HepG2 (cell line): ENCODE data around the gene TMCC2. TPM values are rescaled to one million over a fixed set of nuclear protein-coding genes. Genes with fewer than 3 reads are reported as not detected.
A peak's percentile ranks its signal among the peaks of the same experiment; 100 is the strongest.

Experiments used
- FOXO1 ChIP-seq: sonication (generic); formaldehyde crosslinking; IDR thresholded peaks from 2 replicates; pipeline ENCODE4 v1.4.0; 2020; ENCODE audit warnings: missing genetic modification reagents
- JARID2 ChIP-seq: sonication (generic); formaldehyde crosslinking; IDR thresholded peaks from 2 replicates; pipeline ENCODE4 v1.8.1; 2023; ENCODE audit warnings: missing genetic modification reagents, inconsistent platforms; ENCODE audit not compliant: insufficient replicate concordance
- MTF1 ChIP-seq: sonication (generic); formaldehyde crosslinking; IDR thresholded peaks from 2 replicates; pipeline ENCODE4 v1.5.0; 2020; ENCODE audit warnings: missing genetic modification reagents
- NBN ChIP-seq: fragments of 450-650 bp; conservative IDR thresholded peaks from 2 replicates; pipeline ENCODE4 v1.6.1; 2017
- RXRA ChIP-seq: sonication (generic); formaldehyde crosslinking; IDR thresholded peaks from 2 replicates; pipeline ENCODE4 v1.5.1; 2020; ENCODE audit warnings: missing genetic modification reagents
- SALL1 ChIP-seq: sonication (generic); formaldehyde crosslinking; IDR thresholded peaks from 2 replicates; pipeline ENCODE4 v1.8.0; 2022; ENCODE audit warnings: mild to moderate bottlenecking, missing genetic modification reagents
- SOX6 ChIP-seq, 2 experiments: fragments of 450-650 bp in 1 of 2; sonication (generic) in 1 of 2; formaldehyde crosslinking in 1 of 2; IDR thresholded peaks; 2 replicates each; pipeline versions ENCODE4 v1.4.0 to v1.6.1; 2017 to 2020; ENCODE audit warnings: antibody characterized with exemption in 1 of 2, mild to moderate bottlenecking in 1 of 2, missing genetic modification reagents in 1 of 2
- XRCC5 ChIP-seq: fragments of 200-400 bp; formaldehyde crosslinking; optimal IDR thresholded peaks from 2 replicates; pipeline ENCODE3; 2017; ENCODE audit warnings: mild to moderate bottlenecking, low read length
- ZNF101 ChIP-seq: sonication (generic); formaldehyde crosslinking; IDR thresholded peaks from 2 replicates; pipeline ENCODE4 v1.4.0; 2020; ENCODE audit warnings: mild to moderate bottlenecking, low read depth, missing genetic modification reagents, borderline replicate concordance
- ZNF501 ChIP-seq: sonication (generic); formaldehyde crosslinking; IDR thresholded peaks from 2 replicates; pipeline ENCODE4 v1.5.1; 2020; ENCODE audit warnings: mild to moderate bottlenecking, moderate library complexity, missing genetic modification reagents
- ZNF577 ChIP-seq: sonication (generic); formaldehyde crosslinking; IDR thresholded peaks from 2 replicates; pipeline ENCODE4 v1.4.0; 2020; ENCODE audit warnings: mild to moderate bottlenecking, low read depth, missing genetic modification reagents, borderline replicate concordance
- ZNF737 ChIP-seq: sonication (generic); formaldehyde crosslinking; IDR thresholded peaks from 2 replicates; pipeline ENCODE4 v1.5.0; 2020; ENCODE audit warnings: missing genetic modification reagents, mild to moderate bottlenecking, borderline replicate concordance
- polyA plus RNA-seq, 8 experiments: library from polyadenylated mRNA; depleted of rRNA in 3 of 8; stranded (reverse) in 7 of 8; unstranded in 1 of 8; fragments of >200 nt; fragmentation: Illumina TruSeq in 4 of 8; extraction: Trizol in 4 of 8; gene quantifications; 2 replicates each; pipeline versions ENCODE4 v1.2.1 to v1.2.3, GENCODE V29; 2011 to 2016; ENCODE audit warnings: low read depth in 4 of 8, missing spikeins in 1 of 8, mixed read lengths in 1 of 8; ENCODE audit not compliant: insufficient read depth in 1 of 8
- total RNA-seq, 5 experiments: library from RNA; depleted of rRNA; stranded (reverse); fragments of >200 nt; fragmentation: Illumina TruSeq; extraction: Trizol; gene quantifications; 2 replicates each; pipeline ENCODE4 v1.2.3, GENCODE V29; 2016; ENCODE audit warnings: low read depth in 1 of 5
- TF ChIP-seq, protein P1 (sequence below): sonication (generic); formaldehyde crosslinking; IDR thresholded peaks from 2 replicates; pipeline ENCODE4 v1.5.1; 2020; ENCODE audit warnings: mild to moderate bottlenecking, missing genetic modification reagents, moderate library complexity
- TF ChIP-seq, protein P2 (sequence below): sonication (generic); formaldehyde crosslinking; IDR thresholded peaks from 2 replicates; pipeline ENCODE4 v1.8.0; 2022; ENCODE audit warnings: mild to moderate bottlenecking, missing genetic modification reagents, borderline replicate concordance
- TF ChIP-seq, protein P3 (sequence below): sonication (generic); formaldehyde crosslinking; IDR thresholded peaks from 2 replicates; pipeline ENCODE4 v1.4.0; 2020; ENCODE audit warnings: mild to moderate bottlenecking, missing genetic modification reagents
- TF ChIP-seq, protein P4 (sequence below): sonication (generic); formaldehyde crosslinking; IDR thresholded peaks from 2 replicates; pipeline ENCODE4 v1.4.0; 2020; ENCODE audit warnings: low read depth, mild to moderate bottlenecking, missing genetic modification reagents
- TF ChIP-seq, protein P5 (sequence below): sonication (generic); formaldehyde crosslinking; IDR thresholded peaks from 2 replicates; pipeline ENCODE4 v1.4.0; 2020; ENCODE audit warnings: mild to moderate bottlenecking, missing genetic modification reagents, borderline replicate concordance

Gene TMCC2
- total and polyA plus RNA-seq, 2 of the 13 experiments (the other 11 are each of a cell fraction or from before 2014, with no cell fraction given) = 0.12 to 0.24 TPM

DNA sequence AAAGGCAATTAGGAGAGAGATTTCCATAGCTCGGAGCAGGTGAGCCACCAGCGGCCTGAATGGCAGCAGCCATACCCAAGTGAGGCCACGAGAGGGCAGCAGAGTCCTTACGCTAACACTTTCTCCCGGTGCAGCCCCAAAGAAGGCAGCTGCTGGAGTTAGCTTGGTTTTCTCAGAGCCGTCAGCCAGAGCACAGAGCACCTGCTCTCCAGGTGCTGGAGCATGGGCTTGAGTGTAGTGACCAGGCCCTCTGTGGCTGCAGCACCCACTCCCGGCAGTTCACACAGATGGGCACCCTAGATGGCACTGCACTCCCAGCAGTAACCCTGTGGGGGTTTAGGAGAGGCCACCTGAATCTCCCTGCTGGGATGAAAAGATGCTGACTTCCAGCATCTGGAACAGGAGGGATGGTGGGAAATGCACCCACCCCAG is 45.8 kb downstream of the TMCC2 start (continued):
- TF ChIP-seq, protein P1, sequence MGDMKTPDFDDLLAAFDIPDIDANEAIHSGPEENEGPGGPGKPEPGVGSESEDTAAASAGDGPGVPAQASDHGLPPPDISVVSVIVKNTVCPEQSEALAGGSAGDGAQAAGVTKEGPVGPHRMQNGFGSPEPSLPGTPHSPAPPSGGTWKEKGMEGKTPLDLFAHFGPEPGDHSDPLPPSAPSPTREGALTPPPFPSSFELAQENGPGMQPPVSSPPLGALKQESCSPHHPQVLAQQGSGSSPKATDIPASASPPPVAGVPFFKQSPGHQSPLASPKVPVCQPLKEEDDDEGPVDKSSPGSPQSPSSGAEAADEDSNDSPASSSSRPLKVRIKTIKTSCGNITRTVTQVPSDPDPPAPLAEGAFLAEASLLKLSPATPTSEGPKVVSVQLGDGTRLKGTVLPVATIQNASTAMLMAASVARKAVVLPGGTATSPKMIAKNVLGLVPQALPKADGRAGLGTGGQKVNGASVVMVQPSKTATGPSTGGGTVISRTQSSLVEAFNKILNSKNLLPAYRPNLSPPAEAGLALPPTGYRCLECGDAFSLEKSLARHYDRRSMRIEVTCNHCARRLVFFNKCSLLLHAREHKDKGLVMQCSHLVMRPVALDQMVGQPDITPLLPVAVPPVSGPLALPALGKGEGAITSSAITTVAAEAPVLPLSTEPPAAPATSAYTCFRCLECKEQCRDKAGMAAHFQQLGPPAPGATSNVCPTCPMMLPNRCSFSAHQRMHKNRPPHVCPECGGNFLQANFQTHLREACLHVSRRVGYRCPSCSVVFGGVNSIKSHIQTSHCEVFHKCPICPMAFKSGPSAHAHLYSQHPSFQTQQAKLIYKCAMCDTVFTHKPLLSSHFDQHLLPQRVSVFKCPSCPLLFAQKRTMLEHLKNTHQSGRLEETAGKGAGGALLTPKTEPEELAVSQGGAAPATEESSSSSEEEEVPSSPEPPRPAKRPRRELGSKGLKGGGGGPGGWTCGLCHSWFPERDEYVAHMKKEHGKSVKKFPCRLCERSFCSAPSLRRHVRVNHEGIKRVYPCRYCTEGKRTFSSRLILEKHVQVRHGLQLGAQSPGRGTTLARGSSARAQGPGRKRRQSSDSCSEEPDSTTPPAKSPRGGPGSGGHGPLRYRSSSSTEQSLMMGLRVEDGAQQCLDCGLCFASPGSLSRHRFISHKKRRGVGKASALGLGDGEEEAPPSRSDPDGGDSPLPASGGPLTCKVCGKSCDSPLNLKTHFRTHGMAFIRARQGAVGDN (CRISPR knock-in tag) = peak; percentile 51
- TF ChIP-seq, protein P2, sequence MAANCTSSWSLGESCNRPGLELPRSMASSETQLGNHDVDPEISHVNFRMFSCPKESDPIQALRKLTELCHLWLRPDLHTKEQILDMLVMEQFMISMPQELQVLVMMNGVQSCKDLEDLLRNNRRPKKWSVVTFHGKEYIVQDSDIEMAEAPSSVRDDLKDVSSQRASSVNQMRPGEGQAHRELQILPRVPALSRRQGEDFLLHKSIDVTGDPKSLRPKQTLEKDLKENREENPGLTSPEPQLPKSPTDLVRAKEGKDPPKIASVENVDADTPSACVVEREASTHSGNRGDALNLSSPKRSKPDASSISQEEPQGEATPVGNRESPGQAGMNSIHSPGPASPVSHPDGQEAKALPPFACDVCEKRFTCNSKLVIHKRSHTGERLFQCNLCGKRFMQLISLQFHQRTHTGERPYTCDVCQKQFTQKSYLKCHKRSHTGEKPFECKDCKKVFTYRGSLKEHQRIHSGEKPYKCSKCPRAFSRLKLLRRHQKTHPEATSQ = 0 out of 2 replicates have a peak, but pooled peaks have one; percentile 24
- TF ChIP-seq ZNF501 = peak; percentile 72
- TF ChIP-seq SALL1 (CRISPR knock-in tag) = peak; percentile 63; the same call in 1 of the 2 replicates
- TF ChIP-seq ZNF737 (CRISPR knock-in tag) = 0 out of 2 replicates have a peak, but pooled peaks have one; percentile 49
- TF ChIP-seq JARID2 = no peak
- TF ChIP-seq, protein P3, sequence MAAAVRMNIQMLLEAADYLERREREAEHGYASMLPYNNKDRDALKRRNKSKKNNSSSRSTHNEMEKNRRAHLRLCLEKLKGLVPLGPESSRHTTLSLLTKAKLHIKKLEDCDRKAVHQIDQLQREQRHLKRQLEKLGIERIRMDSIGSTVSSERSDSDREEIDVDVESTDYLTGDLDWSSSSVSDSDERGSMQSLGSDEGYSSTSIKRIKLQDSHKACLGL (CRISPR knock-in tag) = no peak
- TF ChIP-seq NBN = no peak
- TF ChIP-seq, protein P4, sequence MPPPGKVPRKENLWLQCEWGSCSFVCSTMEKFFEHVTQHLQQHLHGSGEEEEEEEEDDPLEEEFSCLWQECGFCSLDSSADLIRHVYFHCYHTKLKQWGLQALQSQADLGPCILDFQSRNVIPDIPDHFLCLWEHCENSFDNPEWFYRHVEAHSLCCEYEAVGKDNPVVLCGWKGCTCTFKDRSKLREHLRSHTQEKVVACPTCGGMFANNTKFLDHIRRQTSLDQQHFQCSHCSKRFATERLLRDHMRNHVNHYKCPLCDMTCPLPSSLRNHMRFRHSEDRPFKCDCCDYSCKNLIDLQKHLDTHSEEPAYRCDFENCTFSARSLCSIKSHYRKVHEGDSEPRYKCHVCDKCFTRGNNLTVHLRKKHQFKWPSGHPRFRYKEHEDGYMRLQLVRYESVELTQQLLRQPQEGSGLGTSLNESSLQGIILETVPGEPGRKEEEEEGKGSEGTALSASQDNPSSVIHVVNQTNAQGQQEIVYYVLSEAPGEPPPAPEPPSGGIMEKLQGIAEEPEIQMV (CRISPR knock-in tag) = no peak
- no peak for TF ChIP-seq ZNF101 (CRISPR knock-in tag)
- peak; percentile 62 for TF ChIP-seq XRCC5
- 0 out of 2 replicates have a peak, but pooled peaks have one; percentile 17 for TF ChIP-seq FOXO1 (CRISPR knock-in tag)
- TF ChIP-seq SOX6 (IDR thresholded peaks at IDR 0.05) = no peak
- 0 out of 2 replicates have a peak, but pooled peaks have one; percentile 11 for TF ChIP-seq SOX6 (CRISPR knock-in tag; IDR thresholded peaks at IDR 0.05)
- TF ChIP-seq, protein P5, sequence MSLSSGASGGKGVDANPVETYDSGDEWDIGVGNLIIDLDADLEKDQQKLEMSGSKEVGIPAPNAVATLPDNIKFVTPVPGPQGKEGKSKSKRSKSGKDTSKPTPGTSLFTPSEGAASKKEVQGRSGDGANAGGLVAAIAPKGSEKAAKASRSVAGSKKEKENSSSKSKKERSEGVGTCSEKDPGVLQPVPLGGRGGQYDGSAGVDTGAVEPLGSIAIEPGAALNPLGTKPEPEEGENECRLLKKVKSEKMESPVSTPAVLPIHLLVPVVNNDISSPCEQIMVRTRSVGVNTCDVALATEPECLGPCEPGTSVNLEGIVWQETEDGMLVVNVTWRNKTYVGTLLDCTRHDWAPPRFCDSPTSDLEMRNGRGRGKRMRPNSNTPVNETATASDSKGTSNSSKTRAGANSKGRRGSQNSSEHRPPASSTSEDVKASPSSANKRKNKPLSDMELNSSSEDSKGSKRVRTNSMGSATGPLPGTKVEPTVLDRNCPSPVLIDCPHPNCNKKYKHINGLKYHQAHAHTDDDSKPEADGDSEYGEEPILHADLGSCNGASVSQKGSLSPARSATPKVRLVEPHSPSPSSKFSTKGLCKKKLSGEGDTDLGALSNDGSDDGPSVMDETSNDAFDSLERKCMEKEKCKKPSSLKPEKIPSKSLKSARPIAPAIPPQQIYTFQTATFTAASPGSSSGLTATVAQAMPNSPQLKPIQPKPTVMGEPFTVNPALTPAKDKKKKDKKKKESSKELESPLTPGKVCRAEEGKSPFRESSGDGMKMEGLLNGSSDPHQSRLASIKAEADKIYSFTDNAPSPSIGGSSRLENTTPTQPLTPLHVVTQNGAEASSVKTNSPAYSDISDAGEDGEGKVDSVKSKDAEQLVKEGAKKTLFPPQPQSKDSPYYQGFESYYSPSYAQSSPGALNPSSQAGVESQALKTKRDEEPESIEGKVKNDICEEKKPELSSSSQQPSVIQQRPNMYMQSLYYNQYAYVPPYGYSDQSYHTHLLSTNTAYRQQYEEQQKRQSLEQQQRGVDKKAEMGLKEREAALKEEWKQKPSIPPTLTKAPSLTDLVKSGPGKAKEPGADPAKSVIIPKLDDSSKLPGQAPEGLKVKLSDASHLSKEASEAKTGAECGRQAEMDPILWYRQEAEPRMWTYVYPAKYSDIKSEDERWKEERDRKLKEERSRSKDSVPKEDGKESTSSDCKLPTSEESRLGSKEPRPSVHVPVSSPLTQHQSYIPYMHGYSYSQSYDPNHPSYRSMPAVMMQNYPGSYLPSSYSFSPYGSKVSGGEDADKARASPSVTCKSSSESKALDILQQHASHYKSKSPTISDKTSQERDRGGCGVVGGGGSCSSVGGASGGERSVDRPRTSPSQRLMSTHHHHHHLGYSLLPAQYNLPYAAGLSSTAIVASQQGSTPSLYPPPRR (CRISPR knock-in tag) = no peak
- 0 out of 2 replicates have a peak, but pooled peaks have one; percentile 36 for TF ChIP-seq RXRA (CRISPR knock-in tag)
- TF ChIP-seq MTF1 (CRISPR knock-in tag) = no peak
- TF ChIP-seq ZNF577 (CRISPR knock-in tag) = no peak
